Skin epidermis (tissue), 12 donors: Measurements from ENCODE around the gene XRCC3.
A peak's percentile ranks its signal among the peaks of the same experiment; 100 is the strongest.

ENCODE experiments used
- H3K27ac ChIP-seq, 21 experiments: fragments of 200-600 bp; sonication (generic) in 11 of 21; one replicate each; pipeline ENCODE4 v1.5.0; 2020; ENCODE audit warnings: mild to moderate bottlenecking in 3 of 21, inconsistent platforms in 2 of 21, moderate library complexity in 2 of 21
- H3K4me3 ChIP-seq, 7 experiments: fragments of 200-600 bp; sonication (generic) in 2 of 7; one replicate each; pipeline ENCODE4 v1.5.0; 2020; ENCODE audit warnings: inconsistent platforms in 2 of 7, mild to moderate bottlenecking in 2 of 7, moderate library complexity in 1 of 7

The XRCC3 gene

DNA sequence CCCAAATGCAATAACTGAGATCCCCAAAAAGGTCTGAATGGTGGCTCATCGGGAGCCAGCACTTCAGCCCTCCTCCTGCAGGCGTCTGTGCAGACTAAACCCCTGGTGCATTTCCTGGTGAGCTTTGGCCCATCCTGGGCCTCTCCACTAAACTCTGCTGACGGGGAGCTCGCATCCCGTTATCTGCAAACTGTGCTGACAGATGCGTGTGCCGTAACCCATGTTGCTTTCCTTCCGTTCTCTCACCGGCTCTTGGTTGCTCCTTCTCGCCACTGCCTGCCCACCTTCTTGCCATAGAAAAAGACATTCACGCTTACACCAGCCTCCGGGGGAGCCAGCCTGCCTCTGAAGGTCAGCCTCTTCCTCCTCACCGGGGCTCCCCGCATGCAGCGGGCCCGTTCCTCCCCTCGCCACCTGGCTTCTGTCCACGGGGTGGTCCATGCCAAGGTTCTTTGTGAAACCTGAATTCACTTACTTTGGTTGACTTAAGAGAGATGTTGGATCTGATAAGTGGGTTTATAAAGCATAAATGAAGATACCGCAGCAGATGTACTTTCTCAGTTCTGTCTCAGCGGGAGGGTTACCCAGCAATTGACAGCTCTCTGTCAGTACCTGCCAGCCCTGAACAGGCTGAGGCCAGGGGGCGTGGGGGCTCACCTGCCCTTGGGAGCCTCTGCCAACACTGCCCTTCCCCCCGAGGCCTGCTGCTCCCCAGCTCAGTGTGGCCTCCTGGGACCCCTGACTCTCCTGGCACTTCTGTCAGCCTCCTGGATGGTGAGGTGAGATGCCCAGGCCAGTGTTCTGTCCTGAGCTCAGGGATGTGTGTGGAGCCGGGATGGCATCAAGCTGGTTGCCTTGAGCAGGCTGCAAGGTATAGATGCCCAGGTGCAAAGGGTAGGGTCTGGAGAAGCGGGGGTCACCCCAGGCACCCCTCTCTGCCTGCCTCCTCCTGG is 14.5 kb upstream of the XRCC3 start:
- no peak overlapping the region for H3K27ac ChIP-seq
- no peak overlapping the region for H3K4me3 ChIP-seq

DNA sequence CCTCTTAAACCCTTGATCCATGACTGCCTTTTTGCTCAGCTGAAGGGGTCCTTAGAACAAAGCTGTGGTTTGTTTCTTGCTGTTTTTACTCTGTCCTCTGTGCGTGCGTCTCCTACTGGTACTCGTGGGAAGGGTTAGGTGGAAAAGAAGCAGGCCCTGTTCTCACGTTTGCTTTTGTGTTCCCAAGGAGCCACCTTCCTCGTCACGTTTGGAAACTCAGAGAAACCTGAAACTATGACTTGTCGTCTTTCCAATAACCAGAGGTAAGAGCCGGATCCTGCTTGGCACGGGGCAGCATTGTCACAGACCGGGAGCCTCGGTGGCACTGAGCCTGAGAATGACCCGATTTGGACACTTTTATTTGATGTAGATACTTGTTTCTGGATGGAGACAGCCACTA is 13.5 kb upstream of the XRCC3 start:
- peak overlapping the region in 1 of 21 experiments; percentile 29 for H3K27ac ChIP-seq
- H3K4me3 ChIP-seq: no peak overlapping the region

DNA sequence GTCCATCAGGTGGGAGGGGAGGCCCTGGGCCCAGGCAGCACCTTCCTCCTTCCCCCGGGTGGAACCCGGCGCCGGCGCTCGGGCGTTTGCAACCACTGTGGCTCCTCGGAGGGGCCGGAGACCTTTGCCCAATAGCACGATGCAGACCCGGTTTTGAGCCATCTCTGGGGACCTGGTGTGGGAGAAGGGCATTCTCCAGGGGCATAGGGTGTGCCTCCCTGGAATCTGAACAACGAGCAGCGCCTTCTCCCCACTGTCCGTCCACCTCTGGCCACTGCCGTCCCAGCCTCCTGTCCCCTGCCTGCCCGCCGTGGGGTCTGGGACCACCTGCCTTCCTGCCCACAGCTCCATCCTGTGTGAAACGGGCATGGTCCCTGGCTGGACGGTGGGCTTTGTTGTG is 12.9 kb upstream of the XRCC3 start:
- no peak overlapping the region for H3K4me3 ChIP-seq
- peak overlapping the region in 2 of 21 experiments; percentile 1 to 29 for H3K27ac ChIP-seq

DNA sequence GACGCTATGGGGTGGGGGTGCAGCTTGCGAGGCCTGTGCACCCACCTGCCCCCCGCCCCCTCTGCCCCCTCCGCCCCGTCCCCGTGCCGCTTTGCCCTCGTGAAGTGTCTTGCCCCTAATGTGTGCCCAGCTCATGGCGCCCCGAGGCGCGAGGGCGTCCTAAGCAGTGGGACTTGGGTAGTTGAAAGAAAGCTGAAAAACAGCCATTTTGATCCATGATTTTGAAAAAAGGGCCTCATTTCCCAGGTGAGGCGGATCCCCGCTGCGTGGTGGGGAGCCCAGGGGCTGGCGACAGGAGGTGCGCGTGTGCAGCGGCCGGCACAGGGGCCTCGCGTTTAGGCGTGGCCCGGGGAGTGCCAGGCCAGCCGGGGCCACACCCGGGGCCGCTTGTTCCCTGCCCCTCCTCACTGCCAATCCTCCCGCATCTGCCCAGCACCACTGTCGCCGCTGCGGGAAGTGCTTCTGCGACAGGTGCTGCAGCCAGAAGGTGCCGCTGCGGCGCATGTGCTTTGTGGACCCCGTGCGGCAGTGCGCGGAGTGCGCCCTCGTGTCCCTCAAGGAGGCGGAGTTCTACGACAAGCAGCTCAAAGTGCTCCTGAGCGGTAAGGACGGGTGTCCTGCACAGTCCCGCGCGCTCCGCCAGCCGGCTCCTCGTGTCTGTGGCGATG is 12.2 kb upstream of the XRCC3 start:
- Histone ChIP-seq H3K4me3 (no peak overlapping the region), H3K27ac (peak overlapping the region in 1 of 21 experiments; percentile 29)

DNA sequence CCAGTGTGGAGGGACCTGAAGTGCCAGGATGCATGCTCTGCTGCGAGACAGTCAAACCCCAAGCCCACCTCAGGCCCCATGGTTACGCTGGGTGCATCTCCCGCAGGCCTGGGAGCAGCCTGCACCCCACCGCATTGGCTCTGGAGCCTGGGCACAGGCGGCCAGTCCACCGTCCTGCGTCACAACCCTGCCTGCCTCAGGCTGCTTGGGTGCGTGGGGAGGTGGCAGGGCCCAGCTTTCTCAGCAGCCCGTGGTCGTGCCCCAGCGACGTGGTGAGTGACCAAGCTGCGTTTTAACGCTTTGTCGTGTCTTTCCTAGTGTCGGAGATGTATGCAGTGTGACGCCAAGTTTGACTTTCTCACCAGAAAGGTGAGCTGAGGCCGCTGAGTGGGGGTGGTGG is 11.2 kb upstream of the XRCC3 start:
- H3K27ac ChIP-seq: no peak overlapping the region
- H3K4me3 ChIP-seq: no peak overlapping the region

DNA sequence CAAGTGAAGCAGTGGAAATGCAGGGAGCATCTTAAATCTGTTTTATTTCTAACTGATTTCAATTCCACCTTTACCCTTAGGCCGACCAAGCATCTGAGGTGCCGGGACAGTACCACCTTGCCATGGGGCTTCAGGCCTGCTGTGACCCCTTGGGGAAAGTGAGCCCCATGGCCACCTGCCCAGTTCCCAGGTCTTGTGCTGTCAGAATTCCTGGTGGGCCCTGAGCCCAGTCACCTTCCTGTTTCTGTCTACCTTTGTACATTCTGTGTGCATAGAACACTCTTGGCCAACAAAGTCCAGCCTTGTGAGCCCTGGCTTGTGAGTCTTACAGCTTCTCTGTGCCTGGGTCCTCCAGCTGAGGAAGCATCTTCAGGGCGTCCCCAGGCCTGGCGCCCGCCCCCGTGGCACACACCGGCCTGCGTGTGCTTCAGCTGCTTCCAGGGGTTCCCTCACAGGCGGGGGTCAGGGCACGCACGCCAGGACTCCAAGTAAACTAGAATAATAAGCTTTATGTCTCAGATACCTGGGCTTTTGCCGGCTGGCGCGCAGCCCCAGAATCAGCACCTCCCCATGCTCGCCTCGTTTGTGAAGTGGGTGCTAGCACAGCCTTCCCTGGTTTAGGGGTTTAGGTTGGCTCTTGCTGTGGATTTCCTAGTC is 10.6 kb upstream of the XRCC3 start:
- peak overlapping the region in 1 of 21 experiments; percentile 8 for H3K27ac ChIP-seq
- no peak overlapping the region for H3K4me3 ChIP-seq

DNA sequence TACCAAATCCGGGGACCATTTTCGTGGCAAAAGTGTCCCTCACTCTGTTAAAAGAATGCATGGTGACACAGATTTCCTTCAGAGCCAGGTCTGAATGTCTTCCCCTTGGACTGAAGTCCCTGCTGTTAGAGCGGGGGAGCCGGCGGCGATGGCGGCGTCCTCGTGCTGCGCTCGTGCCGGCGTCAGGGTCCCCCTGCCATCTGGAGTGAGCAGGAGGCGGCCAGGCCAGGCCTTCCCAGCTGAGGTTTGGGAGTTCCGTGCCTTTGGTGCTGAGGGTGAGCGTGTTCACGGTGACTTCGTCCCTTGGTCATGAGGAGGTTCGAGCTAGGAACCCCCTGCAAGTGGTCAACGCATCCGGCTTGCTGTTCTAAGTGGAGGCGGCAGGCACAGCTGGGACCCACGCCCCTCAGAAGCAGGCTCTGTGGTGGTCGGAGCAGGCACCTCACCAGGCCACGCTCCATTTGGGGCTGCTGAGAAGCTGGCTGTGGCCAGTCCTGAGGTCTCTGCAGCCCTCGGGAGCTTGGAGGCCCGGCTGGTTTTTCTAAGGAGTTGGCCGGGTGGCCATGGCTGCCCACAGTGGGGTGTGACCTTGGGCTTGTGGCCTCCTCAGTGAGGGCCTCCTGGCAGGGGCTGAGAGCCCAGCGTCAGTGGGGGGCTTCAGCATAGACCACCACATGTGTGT is 9.9 kb upstream of the XRCC3 start:
- no peak overlapping the region for H3K4me3 ChIP-seq
- H3K27ac ChIP-seq: peak overlapping the region in 3 of 21 experiments; percentile 8 to 72 (median 41)

DNA sequence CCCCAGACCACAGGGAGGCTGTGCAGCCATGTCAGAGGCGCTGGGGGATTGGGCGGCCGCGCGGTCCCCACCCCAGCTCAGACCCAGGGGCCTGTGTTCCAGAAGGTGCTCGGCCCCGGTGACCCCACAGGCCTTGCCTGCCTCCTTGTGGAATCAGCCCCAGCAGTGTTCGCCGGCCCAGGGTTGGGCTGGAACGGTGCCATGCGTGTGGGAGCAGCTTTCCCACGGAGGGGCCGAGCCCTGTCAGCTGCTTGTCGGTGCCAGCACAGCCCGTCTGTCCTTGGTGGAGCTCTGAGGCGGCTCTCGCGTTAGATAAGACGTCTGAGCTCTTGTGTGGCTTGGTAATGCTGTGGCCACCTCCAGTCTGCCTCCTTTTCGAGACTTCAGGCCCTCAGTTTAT is 8.9 kb upstream of the XRCC3 start:
- Histone ChIP-seq H3K4me3 (no peak overlapping the region), H3K27ac (peak overlapping the region in 9 of 21 experiments; percentile 29 to 81 (median 56))

DNA sequence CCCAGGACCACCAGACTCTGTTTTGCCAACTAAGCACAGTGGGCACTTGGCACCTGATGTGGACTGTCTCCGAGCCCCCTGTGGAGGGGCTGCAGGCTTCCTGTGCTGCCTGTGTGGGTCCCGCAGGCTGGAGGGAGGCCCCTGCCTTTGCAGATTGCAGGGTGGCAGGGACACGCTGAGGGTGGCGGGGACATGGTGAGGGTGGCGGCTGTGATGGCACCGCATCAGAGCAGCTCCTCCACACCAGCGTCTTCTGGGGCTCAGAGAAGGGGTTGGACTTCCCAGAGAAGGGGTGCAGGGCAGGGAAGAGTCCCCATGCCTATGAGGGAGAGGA is 8.5 kb upstream of the XRCC3 start:
- no peak overlapping the region for H3K4me3 ChIP-seq
- peak overlapping the region in 9 of 21 experiments; percentile 29 to 81 (median 56) for H3K27ac ChIP-seq

DNA sequence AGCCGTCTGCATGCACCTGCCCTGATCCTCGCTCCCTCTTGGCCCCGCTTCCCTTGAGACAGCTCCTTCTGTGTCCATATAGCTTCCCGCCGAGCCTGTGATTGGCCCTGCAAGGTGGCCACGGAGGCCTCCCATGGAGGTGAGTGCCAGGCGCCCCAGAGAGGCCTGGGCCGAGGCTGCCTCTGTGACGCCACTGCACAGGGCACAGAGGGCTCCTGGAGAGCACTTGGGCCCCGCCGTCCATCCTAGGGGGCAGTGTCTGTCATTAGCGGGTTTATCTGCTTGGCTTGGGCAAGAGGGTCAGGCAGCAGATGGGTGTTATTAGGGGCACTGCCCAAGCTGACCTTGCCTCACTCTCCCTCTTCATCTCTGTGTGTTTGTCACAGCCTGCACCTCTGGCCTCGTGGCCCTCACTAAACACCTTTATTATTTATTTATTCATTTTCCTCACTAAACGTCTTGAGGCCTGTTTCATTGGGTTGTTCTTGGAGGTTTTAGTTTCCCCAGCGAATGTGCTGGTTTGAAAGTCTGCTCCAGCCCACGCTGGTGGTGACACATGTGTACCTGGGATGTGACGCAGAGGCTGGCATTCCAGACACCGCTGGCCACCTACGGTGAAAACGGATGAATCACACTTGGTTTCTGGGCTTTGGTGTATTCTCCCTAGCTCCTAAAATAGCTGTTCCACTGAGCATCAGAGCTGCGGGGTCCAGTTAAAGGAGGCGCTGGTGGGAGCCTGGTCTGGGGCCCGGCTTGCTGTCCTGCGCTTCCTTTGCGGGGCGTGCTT is 6.3 kb upstream of the XRCC3 start:
- peak overlapping the region in 5 of 21 experiments; percentile 7 to 54 (median 32) for H3K27ac ChIP-seq

DNA sequence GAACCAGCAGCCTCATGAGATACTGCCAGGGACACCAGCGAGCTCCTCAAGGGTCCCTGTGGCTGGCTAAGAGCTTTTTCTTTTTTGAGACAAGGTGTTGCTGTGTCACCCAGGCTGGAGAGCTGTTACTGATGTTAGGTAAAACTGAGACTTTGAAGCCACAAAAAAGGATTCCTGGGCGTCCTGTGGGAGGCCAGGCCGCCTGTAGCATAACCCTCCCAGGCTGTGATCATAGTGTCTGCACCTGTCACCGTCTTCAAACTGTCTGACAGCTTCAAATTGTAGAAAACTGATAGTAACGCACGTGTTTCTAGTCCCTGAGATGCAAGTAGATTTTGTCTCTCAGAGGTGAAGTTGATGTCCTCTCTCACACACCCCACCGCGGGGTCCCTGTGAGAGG is 4.5 kb upstream of the XRCC3 start:
- no peak overlapping the region for H3K27ac ChIP-seq
- no peak overlapping the region for H3K4me3 ChIP-seq

More for the DNA sequence above, 6.3 kb upstream of the XRCC3 start:
- H3K4me3 ChIP-seq: no peak overlapping the region

DNA sequence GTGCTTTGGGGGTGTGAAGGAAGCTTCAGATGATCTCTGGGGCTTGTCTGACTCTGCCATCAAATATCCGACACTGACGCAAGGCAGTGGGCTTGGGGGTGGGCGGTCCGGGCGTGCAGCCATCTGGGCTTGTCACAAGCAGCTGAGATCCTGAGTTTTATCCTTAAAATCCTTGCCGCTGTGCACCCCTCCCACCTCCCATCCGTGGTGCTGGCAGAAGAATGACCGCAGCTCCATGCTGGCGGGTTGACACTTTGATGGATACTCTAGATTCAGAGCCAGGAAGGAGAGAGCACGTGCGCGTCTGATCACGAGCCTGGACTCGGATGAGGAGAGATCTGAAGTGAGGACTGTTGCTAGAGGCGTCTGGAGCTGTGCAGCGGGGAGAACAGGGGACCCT is 3.3 kb upstream of the XRCC3 start:
- Histone ChIP-seq H3K4me3 (no peak overlapping the region), H3K27ac (no peak overlapping the region)

DNA sequence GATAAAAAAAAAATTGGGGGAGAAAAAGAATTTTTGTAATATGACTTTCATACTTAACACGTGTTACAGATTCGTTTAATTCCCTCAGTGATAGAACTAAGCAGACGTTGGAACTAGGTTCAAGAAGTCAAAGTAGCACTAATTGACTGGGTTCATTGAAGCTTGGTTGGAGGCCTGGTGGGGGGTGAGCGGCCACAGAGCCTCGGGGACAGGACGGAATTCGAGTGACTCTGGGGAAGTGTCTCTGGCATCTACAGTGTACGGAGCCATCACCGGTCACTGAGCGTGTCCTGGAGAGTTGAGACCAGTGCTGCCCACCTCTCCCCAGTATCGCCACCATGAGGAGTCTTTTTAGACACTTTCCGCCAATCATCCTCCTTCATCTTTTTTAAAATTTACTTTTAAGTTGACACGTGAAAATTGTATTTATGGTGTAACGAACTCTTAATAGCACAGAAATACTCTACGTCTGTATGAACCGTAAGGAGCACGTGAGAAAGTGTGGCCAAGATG is 1.7 kb upstream of the XRCC3 start:
- peak overlapping the region in 6 of 7 experiments; percentile 39 to 97 (median 77) for H3K4me3 ChIP-seq
- H3K27ac ChIP-seq: peak overlapping the region in 3 of 21 experiments; percentile 86 to 89 (median 87)

DNA sequence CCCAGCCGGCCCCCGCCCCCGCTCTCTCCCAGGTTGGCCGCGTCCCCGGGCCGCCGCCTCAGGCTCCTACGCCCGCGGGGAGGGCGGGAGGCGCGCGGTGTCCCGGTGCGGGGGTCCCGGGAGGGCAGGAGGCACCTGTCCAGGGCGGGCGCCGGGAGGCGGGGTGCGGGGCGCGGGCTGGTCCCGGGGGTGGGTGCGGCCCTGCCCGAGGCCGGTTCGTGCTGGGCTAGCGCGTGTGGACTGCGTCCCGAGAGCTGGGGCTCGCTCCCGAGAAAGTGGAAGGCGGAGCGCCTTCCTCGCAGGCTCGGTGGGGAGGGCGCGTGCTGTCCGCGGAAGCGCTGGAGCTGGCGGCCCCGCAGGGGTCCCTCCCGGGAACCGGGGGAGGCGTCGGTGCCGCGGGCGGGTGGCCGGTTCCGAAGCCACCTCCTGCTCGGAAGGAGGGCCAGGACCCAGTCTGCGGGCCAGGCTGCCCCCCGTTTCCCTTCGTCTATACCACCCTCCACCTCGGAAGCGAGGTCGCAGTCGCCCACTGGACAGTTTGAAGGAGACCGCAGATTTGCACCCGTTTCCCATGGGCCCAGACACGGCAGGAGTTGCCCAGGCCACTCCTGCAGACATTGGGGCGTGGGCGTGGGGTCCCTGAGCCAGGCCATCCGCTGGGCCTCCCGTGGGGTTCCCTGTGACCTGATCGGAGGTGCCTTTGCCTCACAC is 995 bp upstream of the XRCC3 start:
- Histone ChIP-seq H3K27ac (peak overlapping the region; percentile 29 to 92 (median 82)), H3K4me3 (peak overlapping the region; percentile 39 to 97 (median 78))

DNA sequence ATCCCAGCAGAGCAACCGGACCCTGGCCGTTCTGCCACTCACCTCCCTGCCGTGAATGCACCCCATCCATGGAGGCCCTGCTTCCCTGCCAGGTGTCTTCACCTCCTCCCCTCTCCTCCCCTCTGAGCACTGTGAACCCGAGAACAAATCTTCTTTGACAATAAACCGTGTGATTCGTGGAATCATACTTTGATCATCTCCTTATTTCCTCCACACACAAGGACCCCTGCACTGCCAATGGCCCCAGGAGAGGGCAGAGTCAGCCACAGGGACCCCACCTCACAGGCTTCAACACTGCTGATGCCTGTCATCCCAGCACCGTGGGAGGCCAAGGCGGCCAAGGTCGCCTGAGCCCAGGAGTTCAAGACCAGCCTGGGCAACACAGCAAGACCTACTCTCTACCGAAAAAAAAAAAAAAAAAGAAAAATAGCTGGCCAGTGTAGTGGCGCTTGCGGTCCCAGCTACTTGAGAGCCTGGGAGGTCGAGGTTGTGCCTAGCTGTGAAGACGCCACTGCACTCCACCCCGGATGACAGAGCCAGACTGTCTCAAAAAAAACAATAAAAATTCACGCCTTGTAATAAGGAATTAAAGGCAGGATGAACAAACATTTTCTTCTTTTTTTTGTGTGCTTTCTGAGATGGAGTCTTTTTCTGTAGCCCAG is 1.1 kb downstream of the XRCC3 start:
- Histone ChIP-seq H3K27ac (peak overlapping the region in 4 of 21 experiments; percentile 15 to 79 (median 69)), H3K4me3 (peak overlapping the region in 6 of 7 experiments; percentile 39 to 97 (median 74))

DNA sequence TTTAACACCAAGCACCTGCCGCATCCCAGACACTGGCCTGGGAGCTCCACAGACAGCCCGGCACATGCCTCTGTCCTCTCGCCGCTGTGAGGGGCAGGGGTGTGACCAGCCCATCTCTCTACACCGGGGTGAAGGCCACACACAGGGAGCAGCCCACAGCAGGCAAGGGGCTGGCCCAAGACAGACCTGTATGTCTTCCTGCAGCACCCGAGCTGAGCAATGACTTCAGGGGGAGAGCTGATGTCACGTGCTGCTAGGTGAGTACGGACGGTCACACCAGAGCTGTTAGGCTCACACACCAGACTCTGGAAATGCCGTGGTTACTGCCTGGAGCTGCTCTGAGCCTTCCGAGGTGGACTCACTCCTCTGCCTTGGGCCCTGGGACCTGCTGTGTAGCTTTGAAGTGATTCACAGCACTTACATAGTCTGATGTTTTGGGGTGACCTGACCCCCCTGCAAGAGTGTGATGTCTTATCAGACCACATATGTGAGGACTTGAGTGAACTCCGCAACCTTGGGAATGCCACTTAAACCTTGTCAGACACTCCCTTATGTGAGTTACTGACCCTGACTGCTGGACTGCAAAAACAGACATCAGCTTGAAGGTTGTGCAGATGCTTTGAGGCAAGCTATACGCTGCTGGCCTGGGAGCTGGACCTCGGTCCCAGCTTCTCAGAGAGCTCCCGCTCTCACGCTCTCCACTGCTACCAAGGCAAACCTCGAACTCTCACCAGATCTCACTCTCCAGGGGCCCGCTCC is 1.8 kb downstream of the XRCC3 start:
- Histone ChIP-seq H3K4me3 (no peak overlapping the region), H3K27ac (peak overlapping the region in 4 of 21 experiments; percentile 15 to 83 (median 70))
